Neural progenitor cell (in vitro differentiated cells): ENCODE results near the gene AKT1. TPM values are rescaled to one million over a fixed set of nuclear protein-coding genes. Genes with fewer than 3 reads are reported as not detected.
"Not testable (repeated sequence)": the region's sequence is repeated elsewhere in the genome, so short reads cannot be mapped to it uniquely, and the experiment has no call there.

Source experiments
- DNase-seq: peaks from one replicate; pipeline ENCODE4 v3.0.0-alpha.2; 2016; ENCODE audit warnings: low spot score
- H2AFZ ChIP-seq: fragments of 200-600 bp; sonication (generic); replicated peaks from 2 replicates; pipeline ENCODE4 v1.6.1; 2016; ENCODE audit warnings: antibody characterized with exemption
- H3F3A ChIP-seq: fragments of 200-600 bp; sonication (generic); 2 replicates; pipeline ENCODE4 v1.6.1; 2016; ENCODE audit warnings: antibody characterized with exemption, low read depth
- H3K27ac ChIP-seq: fragments of 200-600 bp; sonication (generic); 2 replicates; pipeline ENCODE4 v1.5.1; 2016; ENCODE audit warnings: mild to moderate bottlenecking
- H3K27me3 ChIP-seq: fragments of 200-600 bp; sonication (generic); 2 replicates; pipeline ENCODE4 v1.6.1; 2016; ENCODE audit warnings: mild to moderate bottlenecking, moderate library complexity
- H3K36me3 ChIP-seq: fragments of 200-600 bp; sonication (generic); 2 replicates; pipeline ENCODE4 v1.5.1; 2016
- H3K4me1 ChIP-seq: fragments of 200-600 bp; sonication (generic); 2 replicates; pipeline ENCODE4 v1.6.1; 2016; ENCODE audit warnings: mixed run types
- H3K4me2 ChIP-seq: fragments of 200-600 bp; sonication (generic); 2 replicates; pipeline ENCODE4 v1.6.1; 2016
- H3K4me3 ChIP-seq: fragments of 200-600 bp; sonication (generic); 2 replicates; pipeline ENCODE4 v1.5.1; 2016
- H3K79me2 ChIP-seq: fragments of 200-600 bp; sonication (generic); 2 replicates; pipeline ENCODE4 v1.6.1; 2016; ENCODE audit warnings: low read depth
- H3K9ac ChIP-seq: fragments of 200-600 bp; sonication (generic); 2 replicates; pipeline ENCODE4 v1.6.1; 2016
- H3K9me3 ChIP-seq: fragments of 200-600 bp; sonication (generic); 2 replicates; pipeline ENCODE4 v1.5.1; 2016; ENCODE audit warnings: low read depth
- H4K20me1 ChIP-seq: fragments of 200-600 bp; sonication (generic); 2 replicates; pipeline ENCODE4 v1.6.1; 2016; ENCODE audit warnings: low read depth
- H3K27ac Mint-ChIP-seq: 3 replicates; pipeline ENCODE4 v1.8.0; 2021; ENCODE audit warnings: mixed read lengths
- H3K27me3 Mint-ChIP-seq: 2 replicates; pipeline ENCODE4 v1.8.0; 2022; ENCODE audit warnings: low read depth, mild to moderate bottlenecking, inconsistent platforms, moderate library complexity, mixed read lengths; ENCODE audit not compliant: insufficient read depth
- H3K36me3 Mint-ChIP-seq: 3 replicates; pipeline ENCODE4 v1.8.0; 2021; ENCODE audit warnings: mixed read lengths
- H3K4me1 Mint-ChIP-seq: 3 replicates; pipeline ENCODE4 v1.8.0; 2021; ENCODE audit warnings: mixed read lengths
- H3K4me3 Mint-ChIP-seq: 3 replicates; pipeline ENCODE4 v1.8.0; 2021; ENCODE audit warnings: mild to moderate bottlenecking, moderate library complexity, mixed read lengths
- H3K9me3 Mint-ChIP-seq: 3 replicates; pipeline ENCODE4 v1.8.0; 2020; ENCODE audit warnings: mixed read lengths
- CTCF ChIP-seq: fragments of 200-600 bp; sonication (generic); IDR thresholded peaks from 2 replicates; pipeline ENCODE4 v1.5.1; 2017; ENCODE audit warnings: antibody characterized with exemption, mild to moderate bottlenecking
- EZH2 ChIP-seq: fragments of 200-600 bp; sonication (generic); IDR thresholded peaks from 2 replicates; pipeline ENCODE4 v1.6.1; 2017; ENCODE audit warnings: antibody characterized with exemption, mild to moderate bottlenecking, moderate library complexity
- EZH2phosphoT487 ChIP-seq: fragments of 200-600 bp; sonication (generic); IDR thresholded peaks from 2 replicates; pipeline ENCODE4 v1.6.1; 2017; ENCODE audit warnings: antibody characterized with exemption
- total RNA-seq: library from RNA; depleted of rRNA; stranded (reverse); fragments of >200 nt; gene quantifications from 2 replicates; pipeline ENCODE4 v1.2.3, GENCODE V29; 2015; ENCODE audit warnings: low replicate concordance

AKT1 gene
- total RNA-seq, 1 donor from 2014 or later = 67.2 TPM

DNA sequence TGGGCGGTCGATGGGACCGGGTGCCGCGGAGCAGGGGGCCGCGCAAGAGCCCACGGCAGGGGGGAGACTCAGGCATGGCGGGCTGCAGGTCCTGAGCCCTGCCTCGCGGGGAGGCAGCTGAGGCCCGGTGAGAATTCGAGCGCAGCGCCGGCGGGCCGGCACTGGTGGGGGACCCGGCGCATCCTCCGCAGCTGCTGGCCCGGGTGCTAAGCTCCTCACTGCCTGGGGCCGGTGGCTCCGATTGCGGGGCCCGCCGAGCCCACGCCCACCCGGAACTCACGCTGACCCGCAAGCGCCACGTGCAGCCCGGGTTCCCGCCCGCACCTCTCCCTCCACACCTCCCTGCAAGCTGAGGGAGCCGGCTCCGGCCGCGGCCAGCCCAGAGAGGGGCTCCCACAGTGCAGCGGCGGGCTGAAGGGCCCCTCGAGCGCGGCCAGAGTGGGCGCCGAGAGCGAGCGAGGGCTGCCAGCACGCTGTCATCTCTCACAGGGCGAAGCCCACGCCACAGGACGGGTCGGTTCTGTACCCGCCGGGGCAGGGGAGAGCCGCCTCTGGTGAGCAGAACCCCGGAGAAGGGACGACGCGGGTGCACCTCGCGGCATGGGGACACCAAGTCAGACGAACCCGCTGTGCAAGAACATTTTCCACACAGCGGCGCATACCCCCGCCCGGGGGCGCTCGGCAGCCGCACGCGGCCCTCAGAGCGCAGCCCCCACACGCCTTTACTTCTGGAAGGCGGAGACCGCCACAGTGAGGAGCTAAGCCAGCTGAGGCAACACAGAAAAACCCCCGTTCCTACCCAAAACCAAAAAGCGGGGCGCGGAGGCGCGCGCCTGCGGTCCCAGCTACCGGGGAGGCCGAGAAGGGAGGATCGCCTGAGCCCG, 43.8 kb downstream of the AKT1 start:
- Mint-ChIP-seq H3K4me1 (peaks cover 43% of the 10 kb centered on the region), H3K36me3 (peaks cover 6% of the 10 kb centered on the region), H3K9me3 (peaks cover 9% of the 10 kb centered on the region), H3K27me3 (peaks cover 8% of the 10 kb centered on the region), H3K4me3 (peak overlapping the region; percentile 95), H3K27ac (peak overlapping the region; percentile 21)
- no peak overlapping the region for H3K27ac ChIP-seq
- peaks cover 37% of the 10 kb centered on the region for H4K20me1 ChIP-seq
- H3K4me1 ChIP-seq = peaks cover 15% of the 10 kb centered on the region
- no peaks in the 10 kb centered on the region for H3K9me3 ChIP-seq
- H3K27me3 ChIP-seq = no peaks in the 10 kb centered on the region
- H3F3A ChIP-seq = peaks cover 21% of the 10 kb centered on the region
- TF ChIP-seq EZH2 = no peak
- no peak for TF ChIP-seq EZH2phosphoT487
- TF ChIP-seq CTCF = no peak
- peaks cover 37% of the 10 kb centered on the region for H3K79me2 ChIP-seq
- DNase-seq = no peak
- no peaks in the 10 kb centered on the region for H3K36me3 ChIP-seq
- peak overlapping the region; percentile 48 for H3K4me3 ChIP-seq
- H2AFZ ChIP-seq = peak overlapping the region; percentile 88
- no peak overlapping the region for H3K9ac ChIP-seq
- H3K4me2 ChIP-seq = peak overlapping the region; percentile 73

GRCh38 chr14:104750753-104751057, 44.8 kb downstream of the AKT1 start:
- H3F3A ChIP-seq = peaks cover 21% of the 10 kb centered on the region
- H3K27ac ChIP-seq, H3K9me3 ChIP-seq, H3K27me3 Mint-ChIP-seq, H3K9me3 Mint-ChIP-seq, H3K4me3 ChIP-seq, H3K27me3 ChIP-seq, H3K9ac ChIP-seq, H3K27ac Mint-ChIP-seq, H3K4me2 ChIP-seq, DNase-seq, H3K36me3 Mint-ChIP-seq, H2AFZ ChIP-seq, H3K36me3 ChIP-seq: not testable (repeated sequence)
- H3K4me1 Mint-ChIP-seq = peaks cover 43% of the 10 kb centered on the region
- H4K20me1 ChIP-seq = peaks cover 27% of the 10 kb centered on the region
- H3K79me2 ChIP-seq = peaks cover 27% of the 10 kb centered on the region
- H3K4me1 ChIP-seq = peaks cover 15% of the 10 kb centered on the region
- H3K4me3 Mint-ChIP-seq = peak overlapping the region; percentile 52

GRCh38 chr14:104750056-104750752, 45.3 kb downstream of the AKT1 start:
- Histone ChIP-seq H3K4me2 (no peak overlapping the region), H3K4me1 (peaks cover 15% of the 10 kb centered on the region), H3K9me3 (no peaks in the 10 kb centered on the region), H3F3A (peaks cover 21% of the 10 kb centered on the region), H3K9ac (no peak overlapping the region), H3K79me2 (peaks cover 22% of the 10 kb centered on the region), H3K27me3 (no peaks in the 10 kb centered on the region), H3K27ac (no peak overlapping the region), H3K36me3 (no peaks in the 10 kb centered on the region), H3K4me3 (no peak overlapping the region), H4K20me1 (peaks cover 22% of the 10 kb centered on the region), H2AFZ (no peak overlapping the region)
- H3K27ac Mint-ChIP-seq = peak overlapping the region; percentile 72
- TF ChIP-seq EZH2 = no peak
- TF ChIP-seq EZH2phosphoT487 = no peak
- TF ChIP-seq CTCF = no peak
- peaks cover 9% of the 10 kb centered on the region for H3K9me3 Mint-ChIP-seq
- H3K4me3 Mint-ChIP-seq = peak overlapping the region; percentile 43
- no peak for DNase-seq
- H3K4me1 Mint-ChIP-seq = peaks cover 41% of the 10 kb centered on the region
- H3K27me3 Mint-ChIP-seq = peaks cover 8% of the 10 kb centered on the region
- peaks cover 4% of the 10 kb centered on the region for H3K36me3 Mint-ChIP-seq
